DOHH2 (cell line): Measurements from ENCODE around the gene BRAF.

Source experiments
- EZH2phosphoT487 ChIP-seq: fragments of 200-600 bp; sonication (generic); IDR thresholded peaks from 2 replicates; pipeline ENCODE4 v1.6.1; 2017; ENCODE audit warnings: borderline replicate concordance, mild to moderate bottlenecking, antibody characterized with exemption, low read length, moderate library complexity, mixed read lengths
- TF ChIP-seq, protein P1 (sequence below): fragments of 200-600 bp; sonication (generic); IDR thresholded peaks from one replicate; pipeline ENCODE4 v1.5.1; 2014; ENCODE audit warnings: antibody characterized with exemption, mild to moderate bottlenecking, low read depth, low read length; ENCODE audit not compliant: poor library complexity, severe bottlenecking

DNA sequence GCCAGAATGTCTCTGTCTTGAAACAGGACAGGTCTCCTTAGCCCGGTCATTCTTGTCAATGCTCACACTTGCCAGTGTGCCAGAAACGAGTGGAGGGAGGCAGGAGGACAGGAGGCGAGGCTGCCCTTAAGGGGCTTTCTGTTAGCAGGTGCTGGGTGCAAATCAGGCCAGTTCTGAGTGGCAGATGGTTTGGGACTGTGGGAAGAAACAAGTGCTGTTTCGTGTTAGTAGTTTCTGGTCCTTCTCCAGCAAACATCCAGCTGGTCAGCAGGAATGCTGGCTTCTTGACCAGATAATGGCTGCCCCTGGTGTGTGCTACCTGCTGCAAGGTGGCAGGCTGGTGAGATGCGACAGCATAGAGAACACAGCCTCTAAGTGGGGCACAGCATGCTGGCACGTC is 236.4 kb downstream of the BRAF start:
- TF ChIP-seq, protein P1, sequence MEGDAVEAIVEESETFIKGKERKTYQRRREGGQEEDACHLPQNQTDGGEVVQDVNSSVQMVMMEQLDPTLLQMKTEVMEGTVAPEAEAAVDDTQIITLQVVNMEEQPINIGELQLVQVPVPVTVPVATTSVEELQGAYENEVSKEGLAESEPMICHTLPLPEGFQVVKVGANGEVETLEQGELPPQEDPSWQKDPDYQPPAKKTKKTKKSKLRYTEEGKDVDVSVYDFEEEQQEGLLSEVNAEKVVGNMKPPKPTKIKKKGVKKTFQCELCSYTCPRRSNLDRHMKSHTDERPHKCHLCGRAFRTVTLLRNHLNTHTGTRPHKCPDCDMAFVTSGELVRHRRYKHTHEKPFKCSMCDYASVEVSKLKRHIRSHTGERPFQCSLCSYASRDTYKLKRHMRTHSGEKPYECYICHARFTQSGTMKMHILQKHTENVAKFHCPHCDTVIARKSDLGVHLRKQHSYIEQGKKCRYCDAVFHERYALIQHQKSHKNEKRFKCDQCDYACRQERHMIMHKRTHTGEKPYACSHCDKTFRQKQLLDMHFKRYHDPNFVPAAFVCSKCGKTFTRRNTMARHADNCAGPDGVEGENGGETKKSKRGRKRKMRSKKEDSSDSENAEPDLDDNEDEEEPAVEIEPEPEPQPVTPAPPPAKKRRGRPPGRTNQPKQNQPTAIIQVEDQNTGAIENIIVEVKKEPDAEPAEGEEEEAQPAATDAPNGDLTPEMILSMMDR = no peak
- no peak for TF ChIP-seq EZH2phosphoT487
